Hematopoietic multipotent progenitor cell (in vitro differentiated cells): ENCODE data around the gene CEP128. TPM values are rescaled to one million over a fixed set of nuclear protein-coding genes. Genes with fewer than 3 reads are reported as not detected.

Experiments
- DNase-seq, 3 donors: peaks; one replicate each; pipeline ENCODE4 v3.0.0-alpha.2; 2011 to 2015; ENCODE audit warnings: low read depth in 2 of 3, low spot score in 2 of 3
- total RNA-seq: library from RNA; depleted of rRNA; stranded (reverse); fragments of >200 nt; gene quantifications from one replicate; pipeline ENCODE4 v1.2.3, GENCODE V29; 2012

The CEP128 gene
- total RNA-seq, 1 donor: 3.5 TPM

GRCh38 chr14:80695869-80696268, 245.7 kb downstream of the CEP128 start:
- no peak for DNase-seq

- no peak for DNase-seq
Observed at GRCh38 chr14:80692903-80693302, 248.6 kb downstream of the CEP128 start.

- DNase-seq: no peak
Observed at GRCh38 chr14:80681651-80682050, 259.9 kb downstream of the CEP128 start.

- no peak for DNase-seq
Observed at GRCh38 chr14:80679273-80679672, 262.3 kb downstream of the CEP128 start.

GRCh38 chr14:80678436-80678835, 263.1 kb downstream of the CEP128 start:
- DNase-seq: no peak

- DNase-seq: no peak
Observed at GRCh38 chr14:80669426-80669825, 272.1 kb downstream of the CEP128 start.

- no peak for DNase-seq
Observed at GRCh38 chr14:80664576-80664975, 277.0 kb downstream of the CEP128 start.

GRCh38 chr14:80663541-80663940, 278.0 kb downstream of the CEP128 start:
- no peak for DNase-seq

- no peak for DNase-seq
Observed at GRCh38 chr14:80659783-80660182, 281.8 kb downstream of the CEP128 start.

- DNase-seq: no peak
Observed at GRCh38 chr14:80658733-80659132, 282.8 kb downstream of the CEP128 start.

GRCh38 chr14:80658155-80658554, 283.4 kb downstream of the CEP128 start:
- DNase-seq: no peak

GRCh38 chr14:80653956-80654355, 287.6 kb downstream of the CEP128 start:
- no peak for DNase-seq

- no peak for DNase-seq
Observed at GRCh38 chr14:80645667-80646413, 295.7 kb downstream of the CEP128 start.

- DNase-seq: no peak
Observed at GRCh38 chr14:80644826-80645225, 296.7 kb downstream of the CEP128 start.

- no peak for DNase-seq
Observed at GRCh38 chr14:80638620-80639515, 302.7 kb downstream of the CEP128 start.

GRCh38 chr14:80637756-80638619, 303.6 kb downstream of the CEP128 start:
- no peak for DNase-seq

GRCh38 chr14:80636071-80636470, 305.5 kb downstream of the CEP128 start:
- DNase-seq: no peak

GRCh38 chr14:80634106-80634758, 307.3 kb downstream of the CEP128 start:
- no peak for DNase-seq

GRCh38 chr14:80629606-80630005, 311.9 kb downstream of the CEP128 start:
- no peak for DNase-seq

- no peak for DNase-seq
Observed at GRCh38 chr14:80628547-80628946, 313.0 kb downstream of the CEP128 start.
